ENCODE measurements around the gene PARVG. TPM values are rescaled to one million over a fixed set of nuclear protein-coding genes. Genes with fewer than 3 reads are reported as not detected.

Gene PARVG
- not detected in 5 replicates for total RNA-seq (2022; extraction: Qiagen RNA extraction)

GRCh38 chr22:44180706-44181032 is at the start of gene PARVG:
Gene PARVG, plus strand, starts transcription at chr22:44180925. Its CDS starts 2,405 bp downstream, at chr22:44183330.

Other genes starting within 250 kb of the PARVG start
- 42.9 to 45.6 TPM (median 44.6 TPM) in 5 replicates for gene SAMM50, start 225.5 kb upstream of the PARVG start, total RNA-seq (2022; extraction: Qiagen RNA extraction)
- gene PARVB, start 156.6 kb upstream of the PARVG start, total RNA-seq (2022; extraction: Qiagen RNA extraction): 35.4 to 46.0 TPM (median 42.5 TPM) in 5 replicates
- 3.1 to 3.9 TPM (median 3.4 TPM) in 5 replicates for gene SHISAL1, start 132.0 kb downstream of the PARVG start, total RNA-seq (2022; extraction: Qiagen RNA extraction)